SK-N-SH (cell line): ENCODE measurements around the gene OSGIN1. TPM values are rescaled to one million over a fixed set of nuclear protein-coding genes. Genes with fewer than 3 reads are reported as not detected.
A peak's percentile ranks its signal among the peaks of the same experiment; 100 is the strongest.

Source experiments
- CTCF ChIA-PET: fragments of 300-600, 350-600 bp; formaldehyde crosslinking; extraction: SDS; loops from one replicate; lab custom pipeline; 2021; lab: Yijun Ruan, JAX
- POLR2A ChIA-PET: fragments of 350-600 bp; sonication (Branson Sonifier 250); formaldehyde crosslinking; extraction: SDS; loops from one replicate; lab custom pipeline; 2020; ENCODE audit warnings: antibody characterized with exemption, inconsistent platforms; lab: Yijun Ruan, JAX
- DNase-seq: peaks from one replicate; pipeline ENCODE4 v3.0.0; 2012
- H2AFZ ChIP-seq: fragments of 200-600 bp; sonication (generic); 2 replicates; pipeline ENCODE4 v1.8.1; 2016; ENCODE audit warnings: antibody characterized with exemption, mild to moderate bottlenecking, low read depth
- H3F3A ChIP-seq: fragments of 200-600 bp; sonication (generic); replicated peaks from 2 replicates; pipeline ENCODE3; 2016; ENCODE audit warnings: antibody characterized with exemption, mild to moderate bottlenecking; ENCODE audit not compliant: insufficient read depth
- H3K27ac ChIP-seq, 2 experiments: fragments of 200-500 bp in 1 of 2; fragments of 200-600 bp in 1 of 2; sonication (Bioruptor generic) in 1 of 2; sonication (generic), shearing (Covaris generic) in 1 of 2; 2 replicates each; pipeline versions ENCODE4 v1.5.1 to v1.6.1; 2014 to 2016; ENCODE audit warnings: low read depth in 2 of 2, inconsistent platforms in 1 of 2, low read length in 1 of 2, mild to moderate bottlenecking in 1 of 2, mixed read lengths in 1 of 2
- H3K27me3 ChIP-seq: fragments of 200-600 bp; sonication (generic), shearing (Covaris generic); 2 replicates; pipeline ENCODE4 v1.6.1; 2016; ENCODE audit warnings: mixed run types; ENCODE audit not compliant: insufficient read depth
- H3K36me3 ChIP-seq, 2 experiments: fragments of 200-500 bp in 1 of 2; fragments of 200-600 bp in 1 of 2; sonication (Bioruptor generic) in 1 of 2; sonication (generic) in 1 of 2; replicated peaks in 1 of 2; 2 replicates each; pipeline versions ENCODE3 to v1.5.1; 2014 to 2016; ENCODE audit warnings: low read length in 1 of 2, mild to moderate bottlenecking in 1 of 2; ENCODE audit not compliant: insufficient read depth in 2 of 2, control insufficient read depth in 1 of 2
- H3K4me1 ChIP-seq, 2 experiments: fragments of 200-500 bp in 1 of 2; fragments of 200-600 bp in 1 of 2; sonication (Bioruptor generic) in 1 of 2; sonication (generic), shearing (Covaris generic) in 1 of 2; 2 replicates each; pipeline versions ENCODE4 v1.5.1 to v1.6.1; 2014 to 2016; ENCODE audit warnings: low read depth in 1 of 2, low read length in 1 of 2, mixed run types in 1 of 2; ENCODE audit not compliant: insufficient read depth in 2 of 2, control insufficient read depth in 1 of 2
- H3K4me2 ChIP-seq: fragments of 200-600 bp; sonication (generic), shearing (Covaris generic); 2 replicates; pipeline ENCODE4 v1.6.1; 2017; ENCODE audit warnings: mixed run types
- H3K4me3 ChIP-seq, 2 experiments: fragments of 200-500 bp in 1 of 2; fragments of 200-600 bp in 1 of 2; sonication (Bioruptor generic) in 1 of 2; sonication (generic), shearing (Covaris generic) in 1 of 2; 2 replicates each; pipeline versions ENCODE4 v1.5.1 to v1.8.1; 2014 to 2016; ENCODE audit warnings: low read depth in 2 of 2, inconsistent platforms in 1 of 2, low read length in 1 of 2, mild to moderate bottlenecking in 1 of 2, mixed read lengths in 1 of 2, moderate library complexity in 1 of 2
- H3K79me2 ChIP-seq: fragments of 200-600 bp; sonication (generic); 2 replicates; pipeline ENCODE4 v1.8.1; 2017; ENCODE audit warnings: mild to moderate bottlenecking; ENCODE audit not compliant: insufficient read depth
- H3K9ac ChIP-seq: fragments of 200-600 bp; sonication (generic); 2 replicates; pipeline ENCODE4 v1.6.1; 2017; ENCODE audit warnings: mixed run types
- H3K9me2 ChIP-seq: fragments of 200-600 bp; sonication (generic); 2 replicates; pipeline ENCODE4 v1.6.1; 2017; ENCODE audit warnings: mixed run types
- H3K9me3 ChIP-seq: fragments of 200-600 bp; sonication (generic); 2 replicates; pipeline ENCODE4 v1.6.1; 2017; ENCODE audit warnings: mixed run types, mild to moderate bottlenecking, moderate library complexity
- H4K20me1 ChIP-seq: fragments of 200-600 bp; sonication (generic); 2 replicates; pipeline ENCODE4 v1.6.1; 2017; ENCODE audit warnings: mild to moderate bottlenecking, mixed run types; ENCODE audit not compliant: insufficient read depth
- CHD2 ChIP-seq: fragments of 150-350 bp; IDR thresholded peaks from 2 replicates; pipeline ENCODE4 v1.6.1; 2018; ENCODE audit warnings: low read length; ENCODE audit not compliant: partially characterized antibody
- CTCF ChIP-seq: fragments of 200-600 bp; sonication (generic); IDR thresholded peaks from 2 replicates; pipeline ENCODE4 v1.6.1; 2017; ENCODE audit warnings: antibody characterized with exemption, mild to moderate bottlenecking, moderate library complexity
- ELF1 ChIP-seq: IDR thresholded peaks from 2 replicates; pipeline ENCODE4 v1.4.0; 2012
- EP300 ChIP-seq, 2 experiments: IDR thresholded peaks; 2 replicates each; pipeline versions ENCODE4 v1.4.0 to v1.6.1; 2012; ENCODE audit warnings: borderline replicate concordance in 1 of 2, low read depth in 1 of 2, low read length in 1 of 2
- FOXJ3 ChIP-seq: sonication (generic); formaldehyde crosslinking; IDR thresholded peaks from 2 replicates; pipeline ENCODE4 v1.5.1; 2020; ENCODE audit warnings: mild to moderate bottlenecking, missing genetic modification reagents
- GABPA ChIP-seq: IDR thresholded peaks from 2 replicates; pipeline ENCODE4 v1.4.0; 2012; ENCODE audit warnings: low read depth, mild to moderate bottlenecking
- GATA2 ChIP-seq: sonication (generic); formaldehyde crosslinking; IDR thresholded peaks from 2 replicates; pipeline ENCODE4 v1.5.0; 2020; ENCODE audit warnings: mild to moderate bottlenecking, missing genetic modification reagents
- JUND ChIP-seq: IDR thresholded peaks from 2 replicates; pipeline ENCODE4 v1.4.0; 2012
- NRF1 ChIP-seq: IDR thresholded peaks from 2 replicates; pipeline ENCODE4 v1.6.1; 2012; ENCODE audit warnings: low read depth, mild to moderate bottlenecking, low read length
- PBX3 ChIP-seq: IDR thresholded peaks from 2 replicates; pipeline ENCODE4; 2012
- POLR2AphosphoS5 ChIP-seq: IDR thresholded peaks from 2 replicates; pipeline ENCODE4 v1.6.1; 2012; ENCODE audit warnings: low read depth, low read length
- RAD21 ChIP-seq: IDR thresholded peaks from 2 replicates; pipeline ENCODE4 v1.6.1; 2012; ENCODE audit warnings: mild to moderate bottlenecking, low read length
- RCOR1 ChIP-seq: fragments of 150-350 bp; IDR thresholded peaks from 2 replicates; pipeline ENCODE4 v1.6.1; 2017; ENCODE audit warnings: antibody characterized with exemption, low read length
- RXRA ChIP-seq: IDR thresholded peaks from 2 replicates; pipeline ENCODE4 v1.4.0; 2012; ENCODE audit warnings: low read depth, mild to moderate bottlenecking, borderline replicate concordance
- SMC3 ChIP-seq: IDR thresholded peaks from 2 replicates; pipeline ENCODE4 v1.6.1; 2012; ENCODE audit warnings: low read depth, low read length, improper control_type of control experiment
- TAF1 ChIP-seq: IDR thresholded peaks from 2 replicates; pipeline ENCODE4 v1.6.1; 2012; ENCODE audit warnings: low read depth, mild to moderate bottlenecking, low read length, moderate library complexity, borderline replicate concordance
- TEAD4 ChIP-seq: IDR thresholded peaks from 2 replicates; pipeline ENCODE4 v1.4.0; 2012; ENCODE audit warnings: mild to moderate bottlenecking, borderline replicate concordance; ENCODE audit not compliant: insufficient read depth
- USF2 ChIP-seq: fragments of 150-350 bp; IDR thresholded peaks from 2 replicates; pipeline ENCODE4 v1.6.1; 2017; ENCODE audit warnings: antibody characterized with exemption, low read length, low read depth, borderline replicate concordance
- ZBTB33 ChIP-seq: IDR thresholded peaks from 2 replicates; pipeline ENCODE4 v1.4.0; 2012; ENCODE audit warnings: low read depth, borderline replicate concordance
- WGBS: methylation state at CpG from one replicate; pipeline ENCODE4 v1.1.6; 2017; ENCODE audit warnings: low lambda C conversion rate; 5-methylcytosine and 5-hydroxymethylcytosine counted together
- polyA plus RNA-seq, 3 experiments: library from polyadenylated mRNA; depleted of rRNA; stranded (reverse); fragments of >200 nt; gene quantifications; 2 replicates each; pipeline ENCODE4 v1.2.3, GENCODE V29; 2012
- TF ChIP-seq, protein P1 (sequence below): IDR thresholded peaks from 2 replicates; pipeline ENCODE4 v1.4.0; 2012; ENCODE audit warnings: low read depth, borderline replicate concordance

Gene OSGIN1
- polyA plus RNA-seq, 1 of the 3 experiments (the other 2 are of a cell fraction): 4.8 TPM

GRCh38 chr16:83958846-83959565, 6.0 kb downstream of the OSGIN1 start:
- no peak for DNase-seq
- Histone ChIP-seq H3K27ac (peak overlapping the region in 1 of 2 experiments; percentile 8; a peak in 2 of 4 replicates), H4K20me1 (peaks cover 11% of the 10 kb centered on the region; the same call in 1 of the 2 replicates), H3K4me3 (no peak overlapping the region), H3K9me2 (no peaks in the 10 kb centered on the region), H3K79me2 (no peaks in the 10 kb centered on the region), H3K36me3 (peaks cover 4 to 9% of the 10 kb centered on the region in 2 experiments), H2AFZ (no peak overlapping the region), H3K9me3 (no peaks in the 10 kb centered on the region), H3K9ac (no peak overlapping the region), H3K4me1 (peaks cover 9 to 17% of the 10 kb centered on the region in 2 experiments; a peak in 2 of 4 replicates), H3K4me2 (no peak overlapping the region), H3K27me3 (no peaks in the 10 kb centered on the region), H3F3A (peaks cover 3% of the 10 kb centered on the region)
- TF ChIP-seq TAF1: no peak
- TF ChIP-seq NRF1: no peak
- TF ChIP-seq, protein P1, sequence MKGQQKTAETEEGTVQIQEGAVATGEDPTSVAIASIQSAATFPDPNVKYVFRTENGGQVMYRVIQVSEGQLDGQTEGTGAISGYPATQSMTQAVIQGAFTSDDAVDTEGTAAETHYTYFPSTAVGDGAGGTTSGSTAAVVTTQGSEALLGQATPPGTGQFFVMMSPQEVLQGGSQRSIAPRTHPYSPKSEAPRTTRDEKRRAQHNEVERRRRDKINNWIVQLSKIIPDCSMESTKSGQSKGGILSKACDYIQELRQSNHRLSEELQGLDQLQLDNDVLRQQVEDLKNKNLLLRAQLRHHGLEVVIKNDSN: no peak
- TF ChIP-seq RCOR1: no peak
- no peak for TF ChIP-seq EP300 (IDR thresholded peaks at IDR 0.05; ENCODE audit: borderline replicate concordance in 1 of 2, low read depth in 1 of 2, low read length in 1 of 2)
- TF ChIP-seq CHD2: no peak
- TF ChIP-seq JUND: no peak
- no peak for TF ChIP-seq USF2
- no peak for TF ChIP-seq GABPA
- no peak for TF ChIP-seq TEAD4
- TF ChIP-seq POLR2AphosphoS5: no peak
- TF ChIP-seq ELF1: no peak
- TF ChIP-seq PBX3: no peak
- TF ChIP-seq RAD21: no peak
- no peak for TF ChIP-seq CTCF
- TF ChIP-seq SMC3: no peak
- TF ChIP-seq RXRA: no peak
- TF ChIP-seq FOXJ3 (CRISPR knock-in tag): no peak
- TF ChIP-seq ZBTB33: no peak
- TF ChIP-seq GATA2 (CRISPR knock-in tag): no peak
- WGBS: 88% methylated on average over 21 of the region's 21 CpGs
- CTCF ChIA-PET: interaction anchor here (1.0 to 14.6 kb wide), 5 partner anchors 29 to 228 kb away, joined by 3 to 470 read pairs (median 24); partner anchors contain the start of genes SLC38A8 and TAF1C
- POLR2A ChIA-PET: no interaction called here
